Activated naive CD4-positive, alpha-beta T cell treated with anti-CD3 and anti-CD28 coated beads, Interleukin-2, amount 50 U/mL, for 16 hours (primary cell): ENCODE results near the gene LRRC75A.
"Not testable (repeated sequence)": the region's sequence is repeated elsewhere in the genome, so short reads cannot be mapped to it uniquely, and the experiment has no call there.

Experiments
- DNase-seq: peaks from one replicate; pipeline ENCODE4 v3.0.0-alpha.2; 2020

The LRRC75A gene

GRCh38 chr17:16428098-16428882 lies 63.7 kb downstream of the LRRC75A start:
- DNase-seq, result peak; percentile 70

GRCh38 chr17:16427020-16427419 lies 65.0 kb downstream of the LRRC75A start:
- DNase-seq, result no peak

- no peak for DNase-seq
Measured at GRCh38 chr17:16425698-16426659, 66.0 kb downstream of the LRRC75A start.

GRCh38 chr17:16425202-16425601 lies 66.8 kb downstream of the LRRC75A start:
- DNase-seq, result no peak

DNA sequence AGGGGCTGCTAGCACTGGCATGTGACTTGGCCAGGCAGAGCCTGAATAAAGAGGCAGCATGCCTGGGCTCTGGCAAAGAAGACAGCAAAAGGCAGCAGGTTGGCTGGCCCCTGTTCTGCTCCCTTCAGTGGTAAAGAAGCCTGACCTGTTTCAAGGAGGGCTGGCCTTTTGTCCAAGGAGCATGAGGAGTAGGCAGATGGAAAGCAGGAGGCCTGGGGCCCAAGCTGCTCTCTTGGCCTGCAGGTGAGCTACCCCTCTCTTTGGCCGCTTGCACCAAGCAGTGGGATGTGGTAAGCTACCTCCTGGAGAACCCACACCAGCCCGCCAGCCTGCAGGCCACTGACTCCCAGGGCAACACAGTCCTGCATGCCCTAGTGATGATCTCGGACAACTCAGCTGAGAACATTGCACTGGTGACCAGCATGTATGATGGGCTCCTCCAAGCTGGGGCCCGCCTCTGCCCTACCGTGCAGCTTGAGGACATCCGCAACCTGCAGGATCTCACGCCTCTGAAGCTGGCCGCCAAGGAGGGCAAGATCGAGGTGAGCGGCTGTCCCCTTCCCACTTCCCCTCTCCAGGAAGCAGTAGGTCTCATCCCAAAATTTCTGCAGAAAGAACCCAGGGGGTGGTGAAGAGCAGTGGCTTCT lies 68.6 kb downstream of the LRRC75A start:
- DNase-seq, result no peak

DNA sequence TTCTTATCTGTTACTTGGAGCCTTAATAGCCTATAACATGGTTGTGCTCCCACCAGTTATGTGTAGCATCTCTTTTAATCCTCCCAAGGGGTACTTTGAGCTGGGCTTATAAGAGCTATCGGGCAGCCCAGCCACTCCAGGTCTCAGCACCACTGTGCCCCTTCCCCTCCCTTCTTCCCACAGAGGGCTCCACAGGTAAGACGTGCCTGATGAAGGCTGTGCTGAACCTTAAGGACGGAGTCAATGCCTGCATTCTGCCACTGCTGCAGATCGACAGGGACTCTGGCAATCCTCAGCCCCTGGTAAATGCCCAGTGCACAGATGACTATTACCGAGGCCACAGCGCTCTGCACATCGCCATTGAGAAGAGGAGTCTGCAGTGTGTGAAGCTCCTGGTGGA lies 69.6 kb downstream of the LRRC75A start:
- DNase-seq, result no peak

DNA sequence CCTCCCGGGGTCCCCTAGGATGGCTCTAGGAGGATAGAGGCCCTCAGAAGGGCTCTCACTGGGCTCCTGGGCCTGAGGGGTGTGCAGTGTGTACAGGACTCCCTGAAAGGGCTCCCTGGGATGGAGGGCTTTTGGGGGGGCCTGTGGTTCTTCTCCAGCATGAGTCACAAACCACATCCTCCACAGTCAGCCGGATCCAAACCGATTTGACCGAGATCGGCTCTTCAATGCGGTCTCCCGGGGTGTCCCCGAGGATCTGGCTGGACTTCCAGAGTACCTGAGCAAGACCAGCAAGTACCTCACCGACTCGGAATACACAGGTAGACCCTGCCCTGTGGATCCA lies 72.1 kb downstream of the LRRC75A start:
- DNase-seq, result no peak

DNA sequence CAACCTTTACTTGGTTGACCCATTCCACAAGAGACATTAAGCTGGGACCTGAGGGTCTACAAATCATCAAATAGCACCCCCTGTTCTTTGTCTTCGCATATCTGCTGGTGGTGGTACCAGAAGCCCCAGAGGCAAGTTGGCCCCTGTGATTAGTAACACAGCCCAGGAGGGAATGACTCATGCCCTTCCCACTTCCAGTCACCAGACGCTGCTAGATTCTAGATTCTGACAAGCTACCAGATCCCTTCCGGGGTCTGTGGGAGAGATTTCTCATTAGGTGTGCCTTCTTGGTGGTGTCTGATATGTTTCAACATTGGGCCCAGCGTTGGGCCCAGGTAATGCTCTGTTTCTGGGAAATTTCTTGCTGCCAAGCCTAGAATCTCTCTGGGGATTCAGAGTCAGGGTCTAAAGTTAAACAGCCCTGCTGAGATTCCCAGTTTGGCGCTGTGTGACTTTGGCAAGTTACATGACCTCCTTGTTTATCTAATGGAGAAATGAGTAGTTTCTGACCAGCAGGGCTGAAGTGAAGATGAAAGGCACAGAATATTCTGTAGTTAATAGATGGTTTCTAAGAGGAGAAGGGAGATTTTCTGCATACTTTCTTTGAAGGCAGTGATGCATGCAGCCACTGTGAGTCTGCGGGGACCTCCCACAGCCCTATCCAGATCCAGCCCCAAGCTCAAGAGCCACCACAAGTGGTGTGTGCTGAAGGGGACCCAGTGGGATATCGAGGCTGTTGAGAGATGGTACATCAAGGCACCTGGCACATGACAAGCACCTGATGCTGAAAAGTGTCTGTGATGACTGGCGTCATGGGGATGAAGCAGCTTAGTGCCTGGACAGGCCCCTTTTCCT lies 72.7 kb downstream of the LRRC75A start:
- peak; percentile 62 for DNase-seq

DNA sequence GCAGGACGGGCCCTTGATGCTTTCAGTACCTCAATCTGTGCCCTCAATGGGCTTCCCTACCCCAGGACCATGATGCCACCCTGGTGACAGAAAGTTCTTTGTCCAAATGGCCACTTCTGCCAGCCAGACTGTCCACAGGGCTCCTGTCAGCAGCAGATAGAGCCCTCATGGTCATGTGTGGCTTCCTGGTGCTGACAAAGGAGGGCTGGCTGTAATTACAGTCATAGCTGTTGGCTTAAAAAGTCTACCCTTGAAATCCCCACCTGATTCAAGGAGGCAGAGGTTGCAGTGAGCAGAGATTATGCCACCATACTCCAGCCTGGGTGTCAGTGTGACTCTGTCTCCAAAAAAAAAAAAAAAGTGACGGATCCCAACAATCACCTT lies 73.3 kb downstream of the LRRC75A start:
- DNase-seq, result no peak

DNA sequence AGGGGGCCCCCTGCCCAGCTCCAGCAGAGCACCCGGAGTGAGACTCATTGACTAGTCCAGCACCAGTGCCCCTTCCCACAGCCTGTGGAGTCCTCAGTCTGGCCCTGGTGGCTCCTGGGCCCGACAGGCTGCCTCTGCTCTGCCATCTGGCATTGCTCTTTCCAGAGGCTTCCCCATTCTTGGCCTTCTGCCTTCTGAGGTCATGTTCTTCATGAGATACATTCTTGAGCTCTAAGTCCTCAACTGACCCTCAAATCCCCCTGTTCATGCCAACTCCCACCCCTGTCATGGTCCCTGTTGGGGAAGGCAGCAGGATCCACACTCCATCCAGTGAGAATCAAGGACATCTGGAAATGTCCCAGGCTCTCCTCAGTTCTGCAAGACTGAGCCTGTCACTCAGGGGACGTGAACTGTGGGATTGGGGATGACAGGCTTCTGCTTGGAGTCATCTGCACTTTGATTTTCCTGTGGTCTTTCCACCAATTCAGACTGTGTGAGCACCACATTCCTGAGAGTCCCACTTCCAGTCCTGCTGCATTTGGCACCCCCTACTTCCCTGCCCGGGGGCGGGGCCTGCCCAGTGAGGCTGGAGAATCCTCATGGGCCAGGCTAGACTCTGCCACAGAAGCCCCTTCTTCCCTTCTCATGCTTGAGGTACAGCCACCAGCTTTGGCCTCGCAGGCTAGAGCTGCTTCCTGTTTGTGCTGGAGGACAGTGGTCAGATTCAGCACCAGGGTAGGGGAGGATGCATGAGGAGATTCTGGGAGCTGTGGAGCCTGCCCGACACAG lies 73.9 kb downstream of the LRRC75A start:
- DNase-seq, result no peak

DNA sequence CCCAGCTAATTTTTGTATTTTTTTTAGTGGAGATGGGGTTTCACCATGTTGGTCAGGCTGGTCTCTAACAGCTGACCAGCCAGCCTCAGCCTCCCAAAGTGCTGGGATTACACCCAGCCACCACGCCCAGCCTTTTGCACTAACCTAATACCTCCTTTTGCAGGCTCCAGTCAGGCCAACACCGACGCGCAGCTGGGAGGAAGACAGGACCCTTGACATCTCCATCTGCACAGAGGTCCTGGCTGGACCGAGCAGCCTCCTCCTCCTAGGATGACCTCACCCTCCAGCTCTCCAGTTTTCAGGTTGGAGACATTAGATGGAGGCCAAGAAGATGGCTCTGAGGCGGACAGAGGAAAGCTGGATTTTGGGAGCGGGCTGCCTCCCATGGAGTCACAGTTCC lies 74.6 kb downstream of the LRRC75A start:
- DNase-seq, result no peak

DNA sequence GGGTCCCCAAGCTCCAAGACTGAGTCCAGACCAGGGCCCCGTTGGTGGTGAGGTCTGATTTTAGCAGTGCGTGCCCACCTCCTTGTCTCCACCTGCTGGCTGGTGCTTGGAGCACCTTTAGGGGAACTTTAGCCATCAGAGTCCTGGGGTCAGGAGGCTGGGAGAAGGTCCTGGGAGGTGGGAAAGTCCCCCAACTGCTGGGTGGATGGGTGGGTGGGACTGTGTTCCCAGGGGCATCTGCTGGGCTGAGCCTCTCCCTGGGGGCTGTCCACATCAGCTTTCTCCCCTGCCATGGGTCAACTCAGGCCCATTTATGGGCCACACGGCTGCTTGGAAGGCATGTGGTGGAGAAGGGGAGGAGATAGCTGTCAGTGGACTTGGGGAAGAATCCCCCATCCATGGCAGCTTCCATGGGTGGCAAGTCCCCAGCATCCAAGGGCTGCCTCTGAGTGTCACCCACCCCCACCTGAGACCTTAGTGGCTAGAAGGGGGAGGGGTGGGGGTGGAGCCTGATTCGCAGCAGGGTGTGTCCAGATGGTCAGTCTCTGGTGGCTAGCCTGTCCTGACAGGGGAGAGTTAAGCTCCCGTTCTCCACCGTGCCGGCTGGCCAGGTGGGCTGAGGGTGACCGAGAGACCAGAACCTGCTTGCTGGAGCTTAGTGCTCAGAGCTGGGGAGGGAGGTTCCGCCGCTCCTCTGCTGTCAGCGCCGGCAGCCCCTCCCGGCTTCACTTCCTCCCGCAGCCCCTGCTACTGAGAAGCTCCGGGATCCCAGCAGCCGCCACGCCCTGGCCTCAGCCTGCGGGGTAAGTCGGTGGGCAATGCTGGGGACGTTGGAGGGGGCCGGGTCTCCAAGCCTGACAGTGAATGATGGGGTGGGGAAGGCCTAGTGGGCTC lies 76.7 kb downstream of the LRRC75A start, which contains the start of gene TRPV2:
TSS of gene TRPV2 (plus strand) at position 541 of the 894 bp plus-strand sequence. CDS start 2,098 bp downstream, outside the sequence.
- DNase-seq, result peak; percentile 44

GRCh38 chr17:16407911-16408588 lies 83.9 kb downstream of the LRRC75A start:
- DNase-seq, result no peak

DNA sequence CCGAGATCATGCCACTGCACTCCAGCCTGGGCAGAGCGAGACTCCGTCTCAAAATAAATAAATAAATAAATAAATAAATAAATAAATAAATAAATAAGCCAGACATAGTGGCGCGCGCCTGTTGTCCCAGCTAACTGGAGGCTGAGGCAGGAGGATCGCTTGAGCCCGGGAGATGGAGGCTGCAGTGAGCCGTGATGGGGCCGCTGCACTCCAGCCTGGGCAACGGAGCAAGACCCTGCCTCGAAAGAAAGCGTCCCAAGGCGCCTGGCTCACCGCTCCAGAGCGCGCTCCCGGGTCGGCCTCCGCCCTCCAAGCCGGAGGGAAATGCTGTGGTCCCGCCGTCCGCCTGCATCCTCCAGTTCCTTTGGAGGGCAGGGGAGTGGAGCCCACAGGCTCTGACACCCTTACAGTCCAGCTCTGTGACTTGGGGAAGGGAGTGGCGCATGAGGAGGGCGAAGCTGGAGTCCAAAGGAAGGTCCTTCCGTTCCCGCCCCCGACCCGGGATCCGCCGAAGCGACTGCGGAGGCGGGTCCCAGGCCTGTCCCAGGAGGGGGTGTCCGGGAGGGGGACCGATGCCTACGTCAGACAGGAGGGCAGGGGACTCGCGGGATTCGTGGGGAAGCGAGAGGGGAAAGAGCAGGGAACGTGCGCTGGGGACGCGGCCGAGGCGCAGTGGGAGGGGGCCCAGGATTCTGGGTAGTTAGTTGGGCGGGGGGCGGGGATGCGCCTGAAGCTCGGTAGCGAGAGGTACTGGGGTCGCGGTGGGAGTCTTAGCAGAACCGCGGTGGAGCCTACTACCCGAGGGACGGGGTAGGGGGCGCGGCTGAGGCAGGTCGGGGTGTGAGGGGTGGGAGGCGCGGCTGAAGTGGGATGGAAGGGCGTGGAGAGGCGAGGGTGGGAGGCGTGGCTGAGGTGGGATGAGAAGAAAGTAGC lies 85.0 kb downstream of the LRRC75A start:
- peak; percentile 36 for DNase-seq

DNA sequence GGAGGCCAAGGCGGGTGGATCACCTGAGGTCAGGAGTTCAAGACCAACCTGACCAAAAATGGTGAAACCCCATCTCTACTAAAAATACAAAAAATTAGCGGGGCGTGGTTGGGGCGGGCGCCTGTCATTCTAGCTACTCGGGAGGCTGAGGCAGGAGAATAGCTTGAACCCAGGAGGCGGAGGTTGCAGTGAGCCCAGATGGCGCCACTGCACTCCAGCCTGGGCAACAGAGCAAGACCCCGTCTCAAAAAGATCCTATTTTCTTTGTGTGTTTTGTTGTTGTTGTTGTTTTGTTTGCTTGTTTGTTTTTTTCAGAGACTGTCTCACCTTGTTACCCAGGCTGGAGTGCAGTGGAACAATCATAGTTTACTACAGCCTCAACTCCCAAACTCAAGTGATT lies 88.1 kb downstream of the LRRC75A start:
- DNase-seq, result not testable (repeated sequence)

DNA sequence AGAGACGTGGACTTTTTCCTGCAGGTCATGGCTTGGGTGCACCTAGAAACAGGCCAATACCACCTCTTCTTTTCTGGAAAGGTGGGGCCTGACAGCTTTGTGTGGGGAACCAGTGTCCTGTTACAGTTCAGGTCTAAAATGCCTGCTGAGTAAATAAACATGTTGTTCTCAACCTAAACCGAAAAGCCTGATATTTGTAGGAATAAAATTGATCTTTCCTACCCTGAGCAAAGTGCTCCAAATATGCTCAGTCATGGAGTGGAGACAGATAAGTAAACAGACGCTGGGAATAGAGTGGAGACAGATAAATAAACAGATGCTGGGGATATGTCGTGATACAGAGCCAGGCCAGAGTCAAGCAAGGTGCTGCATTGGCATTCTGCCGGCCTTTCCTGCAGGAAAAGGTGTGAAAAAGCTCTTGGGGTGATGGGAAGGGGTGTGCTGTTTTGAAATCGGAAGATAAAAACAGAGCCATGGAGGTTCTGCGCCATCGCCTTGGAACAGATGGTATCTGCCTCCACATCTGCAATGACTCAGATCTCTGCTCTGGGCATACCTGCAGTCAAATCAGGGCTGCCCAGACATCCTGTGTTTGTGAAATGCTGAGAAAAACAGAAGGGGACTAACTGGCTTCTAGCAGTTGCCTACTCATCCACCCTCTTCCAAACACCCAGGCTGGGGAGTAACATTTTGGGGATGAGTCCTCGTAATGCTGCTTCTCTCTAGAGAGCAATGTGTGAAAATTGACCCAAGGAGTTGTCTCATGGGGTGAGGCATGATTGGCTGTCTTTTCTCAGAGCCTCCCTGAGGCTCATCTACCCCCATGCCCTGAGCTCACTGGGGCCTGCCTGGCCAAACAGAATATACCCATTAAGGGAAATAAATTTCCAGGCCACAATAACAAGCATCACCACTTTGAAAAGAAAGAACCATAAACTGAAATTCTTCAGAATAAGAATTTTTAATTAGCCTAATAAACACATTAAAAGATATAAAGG lies 93.4 kb downstream of the LRRC75A start:
- DNase-seq, result no peak

GRCh38 chr17:16396693-16397092 lies 95.3 kb downstream of the LRRC75A start:
- DNase-seq, result not testable (repeated sequence)
